IMR-90 (cell line): ENCODE measurements around the gene CD300H.

Source experiments
- FOS ChIP-seq: fragments of 150-350 bp; IDR thresholded peaks from 2 replicates; pipeline ENCODE4 v1.6.1; 2016; ENCODE audit warnings: low read depth, low read length
- MAFK ChIP-seq: IDR thresholded peaks from 2 replicates; pipeline ENCODE4 v1.6.1; 2012; ENCODE audit warnings: low read depth, low read length, improper control_type of control experiment
- MXI1 ChIP-seq: IDR thresholded peaks from 2 replicates; pipeline ENCODE4 v1.6.1; 2012; ENCODE audit warnings: low read depth, mild to moderate bottlenecking, low read length, moderate library complexity, borderline replicate concordance
- POLR2A ChIP-seq: IDR thresholded peaks from 2 replicates; pipeline ENCODE4 v1.6.1; 2012; ENCODE audit warnings: mild to moderate bottlenecking, low read depth, low read length
- RAD21 ChIP-seq: IDR thresholded peaks from 2 replicates; pipeline ENCODE4 v1.6.1; 2012; ENCODE audit warnings: low read length, improper control_type of control experiment
- RCOR1 ChIP-seq: IDR thresholded peaks from 2 replicates; pipeline ENCODE4 v1.6.1; 2012; ENCODE audit warnings: mild to moderate bottlenecking, low read length, improper control_type of control experiment; ENCODE audit not compliant: insufficient replicate concordance
- RFX5 ChIP-seq: IDR thresholded peaks from 2 replicates; pipeline ENCODE4 v1.8.0; 2012; ENCODE audit warnings: low read depth, mild to moderate bottlenecking, low read length, moderate library complexity
- TF ChIP-seq, protein P1 (sequence below): conservative IDR thresholded peaks from 2 replicates; pipeline ENCODE4 v1.5.1; 2012; ENCODE audit warnings: mild to moderate bottlenecking, low read depth, low read length, improper control_type of control experiment
- TF ChIP-seq, protein P2 (sequence below): fragments of 150-350 bp; IDR thresholded peaks from 2 replicates; pipeline ENCODE4 v1.6.1; 2017; ENCODE audit warnings: mild to moderate bottlenecking, antibody characterized with exemption, low read length, low read depth
- TF ChIP-seq, protein P3 (sequence below): fragments of 150-350 bp; IDR thresholded peaks from 2 replicates; pipeline ENCODE4 v1.6.1; 2016; ENCODE audit warnings: low read depth, mild to moderate bottlenecking, low read length, moderate library complexity, borderline replicate concordance

DNA sequence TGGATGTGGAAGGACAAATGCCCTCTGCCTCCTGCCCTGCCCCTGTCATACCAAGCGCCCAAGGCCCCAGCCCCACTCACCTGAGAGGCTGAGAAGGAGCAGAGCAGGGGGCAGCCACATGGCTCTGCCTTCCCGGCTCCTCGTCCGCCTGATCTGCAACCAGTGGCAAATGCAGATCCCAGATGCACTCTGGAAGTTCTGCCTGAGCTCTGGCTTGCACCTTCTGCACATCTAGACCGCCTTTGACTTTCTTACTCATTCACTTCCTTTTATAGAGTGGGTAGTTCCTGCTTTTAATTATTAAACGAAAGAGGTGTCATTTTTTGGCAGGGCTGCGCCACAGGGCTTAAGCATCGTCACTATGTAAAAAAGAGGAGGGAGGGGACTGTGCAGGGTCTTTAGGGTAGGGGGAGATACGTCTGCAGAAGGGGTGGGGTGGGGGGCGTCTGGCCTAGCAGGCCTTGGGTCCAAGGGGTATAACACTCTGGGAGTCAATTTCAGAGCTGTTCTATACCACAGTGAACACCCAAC lies 36.0 kb downstream of the CD300H start, which contains the start of gene CD300LB:
- TF ChIP-seq RCOR1: no peak
- TF ChIP-seq, protein P1, sequence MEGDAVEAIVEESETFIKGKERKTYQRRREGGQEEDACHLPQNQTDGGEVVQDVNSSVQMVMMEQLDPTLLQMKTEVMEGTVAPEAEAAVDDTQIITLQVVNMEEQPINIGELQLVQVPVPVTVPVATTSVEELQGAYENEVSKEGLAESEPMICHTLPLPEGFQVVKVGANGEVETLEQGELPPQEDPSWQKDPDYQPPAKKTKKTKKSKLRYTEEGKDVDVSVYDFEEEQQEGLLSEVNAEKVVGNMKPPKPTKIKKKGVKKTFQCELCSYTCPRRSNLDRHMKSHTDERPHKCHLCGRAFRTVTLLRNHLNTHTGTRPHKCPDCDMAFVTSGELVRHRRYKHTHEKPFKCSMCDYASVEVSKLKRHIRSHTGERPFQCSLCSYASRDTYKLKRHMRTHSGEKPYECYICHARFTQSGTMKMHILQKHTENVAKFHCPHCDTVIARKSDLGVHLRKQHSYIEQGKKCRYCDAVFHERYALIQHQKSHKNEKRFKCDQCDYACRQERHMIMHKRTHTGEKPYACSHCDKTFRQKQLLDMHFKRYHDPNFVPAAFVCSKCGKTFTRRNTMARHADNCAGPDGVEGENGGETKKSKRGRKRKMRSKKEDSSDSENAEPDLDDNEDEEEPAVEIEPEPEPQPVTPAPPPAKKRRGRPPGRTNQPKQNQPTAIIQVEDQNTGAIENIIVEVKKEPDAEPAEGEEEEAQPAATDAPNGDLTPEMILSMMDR: no peak
- no peak for TF ChIP-seq RAD21
- TF ChIP-seq POLR2A: no peak
- TF ChIP-seq, protein P2, sequence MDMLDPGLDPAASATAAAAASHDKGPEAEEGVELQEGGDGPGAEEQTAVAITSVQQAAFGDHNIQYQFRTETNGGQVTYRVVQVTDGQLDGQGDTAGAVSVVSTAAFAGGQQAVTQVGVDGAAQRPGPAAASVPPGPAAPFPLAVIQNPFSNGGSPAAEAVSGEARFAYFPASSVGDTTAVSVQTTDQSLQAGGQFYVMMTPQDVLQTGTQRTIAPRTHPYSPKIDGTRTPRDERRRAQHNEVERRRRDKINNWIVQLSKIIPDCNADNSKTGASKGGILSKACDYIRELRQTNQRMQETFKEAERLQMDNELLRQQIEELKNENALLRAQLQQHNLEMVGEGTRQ: no peak
- TF ChIP-seq, protein P3, sequence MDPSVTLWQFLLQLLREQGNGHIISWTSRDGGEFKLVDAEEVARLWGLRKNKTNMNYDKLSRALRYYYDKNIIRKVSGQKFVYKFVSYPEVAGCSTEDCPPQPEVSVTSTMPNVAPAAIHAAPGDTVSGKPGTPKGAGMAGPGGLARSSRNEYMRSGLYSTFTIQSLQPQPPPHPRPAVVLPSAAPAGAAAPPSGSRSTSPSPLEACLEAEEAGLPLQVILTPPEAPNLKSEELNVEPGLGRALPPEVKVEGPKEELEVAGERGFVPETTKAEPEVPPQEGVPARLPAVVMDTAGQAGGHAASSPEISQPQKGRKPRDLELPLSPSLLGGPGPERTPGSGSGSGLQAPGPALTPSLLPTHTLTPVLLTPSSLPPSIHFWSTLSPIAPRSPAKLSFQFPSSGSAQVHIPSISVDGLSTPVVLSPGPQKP: no peak
- no peak for TF ChIP-seq MXI1
- no peak for TF ChIP-seq RFX5
- no peak for TF ChIP-seq MAFK
- TF ChIP-seq FOS: no peak
